ENCODE data around the gene PRICKLE1. TPM values are rescaled to one million over a fixed set of nuclear protein-coding genes. Genes with fewer than 3 reads are reported as not detected.

Gene PRICKLE1
- total and polyA plus RNA-seq, 9 of the 15 experiments (the other 6 are each of a cell fraction or from before 2014, with no cell fraction given) = 0.22 to 0.85 (median 0.31) TPM

- TF ChIP-seq, protein P1, sequence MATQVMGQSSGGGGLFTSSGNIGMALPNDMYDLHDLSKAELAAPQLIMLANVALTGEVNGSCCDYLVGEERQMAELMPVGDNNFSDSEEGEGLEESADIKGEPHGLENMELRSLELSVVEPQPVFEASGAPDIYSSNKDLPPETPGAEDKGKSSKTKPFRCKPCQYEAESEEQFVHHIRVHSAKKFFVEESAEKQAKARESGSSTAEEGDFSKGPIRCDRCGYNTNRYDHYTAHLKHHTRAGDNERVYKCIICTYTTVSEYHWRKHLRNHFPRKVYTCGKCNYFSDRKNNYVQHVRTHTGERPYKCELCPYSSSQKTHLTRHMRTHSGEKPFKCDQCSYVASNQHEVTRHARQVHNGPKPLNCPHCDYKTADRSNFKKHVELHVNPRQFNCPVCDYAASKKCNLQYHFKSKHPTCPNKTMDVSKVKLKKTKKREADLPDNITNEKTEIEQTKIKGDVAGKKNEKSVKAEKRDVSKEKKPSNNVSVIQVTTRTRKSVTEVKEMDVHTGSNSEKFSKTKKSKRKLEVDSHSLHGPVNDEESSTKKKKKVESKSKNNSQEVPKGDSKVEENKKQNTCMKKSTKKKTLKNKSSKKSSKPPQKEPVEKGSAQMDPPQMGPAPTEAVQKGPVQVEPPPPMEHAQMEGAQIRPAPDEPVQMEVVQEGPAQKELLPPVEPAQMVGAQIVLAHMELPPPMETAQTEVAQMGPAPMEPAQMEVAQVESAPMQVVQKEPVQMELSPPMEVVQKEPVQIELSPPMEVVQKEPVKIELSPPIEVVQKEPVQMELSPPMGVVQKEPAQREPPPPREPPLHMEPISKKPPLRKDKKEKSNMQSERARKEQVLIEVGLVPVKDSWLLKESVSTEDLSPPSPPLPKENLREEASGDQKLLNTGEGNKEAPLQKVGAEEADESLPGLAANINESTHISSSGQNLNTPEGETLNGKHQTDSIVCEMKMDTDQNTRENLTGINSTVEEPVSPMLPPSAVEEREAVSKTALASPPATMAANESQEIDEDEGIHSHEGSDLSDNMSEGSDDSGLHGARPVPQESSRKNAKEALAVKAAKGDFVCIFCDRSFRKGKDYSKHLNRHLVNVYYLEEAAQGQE (IDR thresholded peaks at IDR 0.05; ENCODE audit: borderline replicate concordance) = no peak
- TF ChIP-seq, protein P1 (CRISPR knock-in tag; IDR thresholded peaks at IDR 0.05; ENCODE audit: low read depth) = no peak
- TF ChIP-seq ZNF41 (CRISPR knock-in tag; conservative IDR thresholded peaks at IDR 0.05) = no peak
- no peak for TF ChIP-seq NCOA1 (IDR thresholded peaks at IDR 0.05; ENCODE audit: low read depth)
- no peak for TF ChIP-seq ZNF76 (CRISPR knock-in tag; IDR thresholded peaks at IDR 0.05; ENCODE audit: borderline replicate concordance)
- no peak for TF ChIP-seq POLR2B (IDR thresholded peaks at IDR 0.05; ENCODE audit: low read depth, partially characterized antibody)
- no peak for TF ChIP-seq SMAD4 (CRISPR knock-in tag; conservative IDR thresholded peaks at IDR 0.05)
- TF ChIP-seq ZC3H4 (CRISPR knock-in tag; IDR thresholded peaks at IDR 0.05; ENCODE audit: borderline replicate concordance) = no peak
- peak; percentile 89 for TF ChIP-seq ZNF592 (IDR thresholded peaks at IDR 0.05)
- peak; percentile 64; the same call in 1 of the 2 replicates for TF ChIP-seq SNIP1 (IDR thresholded peaks at IDR 0.05; ENCODE audit: low read depth)
- peak; percentile 49; the same call in 1 of the 2 replicates for TF ChIP-seq NFE2 (IDR thresholded peaks at IDR 0.05; ENCODE audit: low read depth)
- TF ChIP-seq, protein P2, sequence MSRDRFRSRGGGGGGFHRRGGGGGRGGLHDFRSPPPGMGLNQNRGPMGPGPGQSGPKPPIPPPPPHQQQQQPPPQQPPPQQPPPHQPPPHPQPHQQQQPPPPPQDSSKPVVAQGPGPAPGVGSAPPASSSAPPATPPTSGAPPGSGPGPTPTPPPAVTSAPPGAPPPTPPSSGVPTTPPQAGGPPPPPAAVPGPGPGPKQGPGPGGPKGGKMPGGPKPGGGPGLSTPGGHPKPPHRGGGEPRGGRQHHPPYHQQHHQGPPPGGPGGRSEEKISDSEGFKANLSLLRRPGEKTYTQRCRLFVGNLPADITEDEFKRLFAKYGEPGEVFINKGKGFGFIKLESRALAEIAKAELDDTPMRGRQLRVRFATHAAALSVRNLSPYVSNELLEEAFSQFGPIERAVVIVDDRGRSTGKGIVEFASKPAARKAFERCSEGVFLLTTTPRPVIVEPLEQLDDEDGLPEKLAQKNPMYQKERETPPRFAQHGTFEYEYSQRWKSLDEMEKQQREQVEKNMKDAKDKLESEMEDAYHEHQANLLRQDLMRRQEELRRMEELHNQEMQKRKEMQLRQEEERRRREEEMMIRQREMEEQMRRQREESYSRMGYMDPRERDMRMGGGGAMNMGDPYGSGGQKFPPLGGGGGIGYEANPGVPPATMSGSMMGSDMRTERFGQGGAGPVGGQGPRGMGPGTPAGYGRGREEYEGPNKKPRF (IDR thresholded peaks at IDR 0.05; ENCODE audit: low read depth, low read length) = no peak
- TF ChIP-seq MAFG (tag; conservative IDR thresholded peaks at IDR 0.05) = peak; percentile 69
Measured at GRCh38 chr12:42421844-42422779, 167.4 kb downstream of the PRICKLE1 start (continued).
